GM21737 (cell line): ENCODE measurements around the gene MACF1.

Source experiments
- ATAC-seq: cut with Tn5 transposase; IDR thresholded peaks from one replicate; pipeline ENCODE4 v1.9.1; 2021; ENCODE audit warnings: mild to moderate bottlenecking, moderate library complexity; ENCODE audit not compliant: unreplicated experiment

The MACF1 gene

GRCh38 chr1:39261712-39262221 is 57.3 kb downstream of the MACF1 start:
- ATAC-seq = no peak

DNA sequence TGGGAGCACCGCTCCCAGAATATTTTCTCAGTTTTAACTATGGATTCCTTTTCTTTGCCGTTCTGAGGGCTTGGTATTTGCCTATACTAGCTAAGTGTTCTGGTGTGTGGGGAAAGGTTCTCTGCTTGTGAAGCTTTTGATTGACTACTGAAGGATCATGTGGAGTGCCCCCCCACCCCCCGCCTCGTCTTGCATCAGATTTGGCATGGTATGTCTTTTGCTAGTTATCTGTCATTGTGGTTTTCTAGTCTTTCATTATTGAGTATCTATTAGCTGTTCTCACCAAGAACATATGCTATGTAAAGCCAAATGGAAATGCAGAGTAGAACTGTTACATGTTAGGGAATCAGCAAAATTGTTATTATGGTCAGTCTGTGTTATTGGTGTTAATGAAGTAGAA is 58.3 kb downstream of the MACF1 start:
- no peak for ATAC-seq

DNA sequence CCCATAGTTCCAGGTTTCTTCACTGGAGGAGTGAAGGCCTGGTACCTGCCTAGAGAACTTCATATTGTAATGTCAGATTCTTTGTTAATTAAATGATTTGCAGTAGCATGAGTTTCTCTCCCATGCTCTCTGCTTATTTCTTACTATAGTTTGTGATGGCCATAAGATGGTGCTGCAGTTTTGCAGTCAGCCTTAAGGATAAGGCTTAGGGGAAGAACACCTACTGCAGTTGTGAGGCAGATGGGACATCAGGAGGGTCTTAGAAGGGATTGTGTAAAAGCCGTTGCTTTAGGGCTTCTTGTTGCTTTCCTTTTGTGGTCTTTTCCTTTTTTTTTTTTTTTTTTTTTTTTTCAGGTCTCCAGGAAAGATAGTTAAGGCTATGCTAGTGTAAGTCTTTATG is 61.8 kb downstream of the MACF1 start:
- no peak for ATAC-seq

DNA sequence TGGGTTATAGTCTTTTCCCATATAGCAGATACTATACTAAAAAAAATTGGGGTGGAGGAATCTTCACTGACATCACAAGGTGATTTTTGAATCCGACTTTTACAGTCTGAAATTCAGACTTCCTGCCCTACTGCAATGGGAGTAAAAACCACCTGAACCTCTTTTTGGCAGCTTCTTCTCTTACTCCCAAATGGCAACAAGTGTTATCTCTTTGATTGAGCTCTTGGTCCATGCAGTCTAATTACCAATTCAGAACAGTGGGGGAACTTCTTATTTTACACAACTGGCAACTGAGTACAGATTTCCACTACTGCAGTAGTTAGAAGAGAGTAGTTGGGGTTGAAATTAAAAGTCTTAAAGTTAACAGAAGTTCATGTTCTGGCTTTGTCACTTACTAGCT is 62.3 kb downstream of the MACF1 start:
- no peak for ATAC-seq

DNA sequence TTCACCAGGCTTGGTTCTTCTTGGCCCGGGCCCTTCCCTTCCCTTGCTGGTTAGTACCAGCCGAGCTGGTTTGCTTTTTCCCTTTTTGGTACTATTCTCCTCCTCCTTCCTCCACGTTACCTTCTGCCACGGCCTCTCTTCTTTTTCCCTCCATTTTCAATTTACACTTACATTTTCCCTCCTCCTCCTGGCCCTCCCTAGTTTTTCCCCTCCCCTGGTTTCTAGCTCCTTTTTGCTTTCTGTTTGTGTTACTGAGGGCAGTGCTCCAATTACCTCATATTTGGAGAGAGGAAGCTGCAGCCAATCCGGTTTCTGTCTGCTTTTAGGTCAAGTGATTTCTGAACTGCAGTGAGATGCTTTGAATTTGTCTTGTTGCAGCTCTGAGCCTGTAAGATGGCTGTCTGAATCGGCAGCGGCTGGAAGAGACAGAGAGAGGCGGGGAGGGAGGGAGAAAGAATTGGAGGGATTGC is 63.7 kb downstream of the MACF1 start:
- ATAC-seq = no peak

GRCh38 chr1:39268906-39269305 is 64.4 kb downstream of the MACF1 start:
- no peak for ATAC-seq

GRCh38 chr1:39269349-39269748 is 64.9 kb downstream of the MACF1 start:
- peak; percentile 4 for ATAC-seq

DNA sequence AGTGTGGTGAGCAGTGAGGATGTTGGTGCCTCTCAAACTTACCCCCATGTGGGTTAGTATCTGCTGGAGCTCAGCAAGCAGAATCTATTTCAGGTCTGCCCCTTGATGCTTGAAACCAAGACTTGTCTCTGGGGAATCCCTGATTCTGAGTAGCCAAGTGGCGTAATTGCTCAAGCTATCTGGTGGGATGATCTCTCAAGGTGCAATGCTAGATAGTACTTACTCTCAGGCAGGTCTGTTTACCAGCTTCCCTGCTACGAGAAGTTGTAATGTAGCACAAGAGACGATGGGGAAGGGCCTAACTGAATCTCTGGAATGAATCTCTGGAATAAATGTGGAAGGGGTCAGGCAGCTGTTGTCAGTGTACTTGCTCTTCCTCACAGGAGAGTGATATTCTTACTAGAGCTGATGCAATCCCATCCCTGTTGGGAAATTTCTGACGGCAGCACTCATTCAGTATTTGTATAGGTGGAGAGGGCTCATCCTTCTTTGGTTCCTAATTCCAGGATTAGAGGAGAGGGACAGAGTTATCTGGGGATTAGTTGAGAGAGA is 65.4 kb downstream of the MACF1 start:
- peak; percentile 59 for ATAC-seq

DNA sequence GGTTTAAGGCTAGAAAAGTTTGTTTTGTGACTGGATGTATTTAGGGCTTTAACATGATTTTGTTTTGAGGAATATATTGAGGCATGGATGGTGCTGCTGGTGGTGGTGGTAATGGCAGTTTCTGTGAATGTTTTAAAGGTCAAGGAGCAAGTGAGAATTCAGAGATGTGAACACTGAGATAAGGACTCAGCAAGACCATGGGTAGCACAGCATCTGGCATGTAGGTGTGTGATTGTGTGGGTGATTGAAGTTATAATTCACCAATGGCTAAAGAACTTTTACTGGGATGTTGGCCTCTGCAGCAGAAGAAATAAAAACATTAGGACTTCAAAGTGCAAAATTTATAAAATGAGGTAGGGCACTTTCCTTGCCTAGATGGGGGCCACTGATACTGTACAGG is 65.9 kb downstream of the MACF1 start:
- no peak for ATAC-seq

DNA sequence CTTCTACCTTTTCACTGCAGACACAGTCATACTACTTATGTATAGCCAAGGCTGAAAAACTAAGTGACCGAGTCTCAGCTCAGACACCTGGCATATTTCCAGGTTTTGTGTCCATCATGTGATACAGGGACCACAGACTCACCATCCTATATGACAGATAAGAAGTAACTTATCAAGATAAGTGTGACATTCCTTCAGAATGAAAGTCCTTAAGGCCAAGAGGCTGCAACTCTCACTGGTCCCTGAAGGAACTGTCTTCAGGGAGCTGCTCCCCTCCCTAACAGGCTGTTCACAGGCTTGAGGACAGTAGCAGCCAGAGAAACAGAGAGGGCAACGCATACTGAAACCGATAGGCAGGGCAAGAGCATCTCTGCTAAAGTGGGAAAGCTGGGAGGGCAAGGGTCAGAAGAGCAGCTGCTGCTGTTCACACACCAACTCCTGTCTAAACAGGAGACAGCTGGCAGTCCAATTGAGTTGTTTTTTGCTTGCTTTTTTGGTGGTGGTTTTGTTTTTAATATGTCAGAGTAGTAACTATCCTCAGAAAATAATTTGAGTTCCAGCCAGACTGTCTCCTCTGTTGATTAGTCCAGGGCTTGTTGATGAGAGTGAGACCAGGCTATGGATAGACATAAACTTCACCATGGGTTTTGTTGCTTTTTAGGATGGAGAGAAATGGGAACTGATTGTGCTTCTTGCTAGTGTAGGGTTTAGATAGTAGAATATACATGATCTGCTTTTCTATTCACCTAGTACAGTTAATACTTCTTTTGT is 67.7 kb downstream of the MACF1 start:
- ATAC-seq = peak; percentile 53

- ATAC-seq = no peak
Observed at GRCh38 chr1:39272798-39273469, 68.4 kb downstream of the MACF1 start.

- no peak for ATAC-seq
Observed at GRCh38 chr1:39275836-39276507, 71.5 kb downstream of the MACF1 start.

DNA sequence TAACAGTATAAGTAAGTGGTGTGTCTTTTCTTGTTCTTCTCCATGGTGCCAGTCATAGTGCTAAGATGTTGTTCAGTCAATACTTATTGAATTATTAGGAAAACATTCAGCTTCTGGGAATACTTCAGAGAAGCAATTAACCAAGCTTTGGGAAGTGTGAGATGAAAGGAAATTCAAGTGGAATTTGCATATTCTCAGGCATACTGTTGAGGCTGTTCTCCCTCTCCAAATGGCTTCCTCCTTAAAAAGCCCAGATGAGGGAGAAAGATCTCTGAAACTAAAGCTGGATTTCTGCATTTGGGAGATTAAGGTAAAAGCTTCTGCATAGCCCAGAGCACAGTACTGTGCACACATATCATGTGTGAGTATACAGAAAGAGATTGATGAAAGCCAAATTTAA is 73.4 kb downstream of the MACF1 start:
- ATAC-seq = no peak

- no peak for ATAC-seq
Observed at GRCh38 chr1:39282537-39283216, 78.2 kb downstream of the MACF1 start.

- ATAC-seq = no peak
Observed at GRCh38 chr1:39283858-39284257, 79.4 kb downstream of the MACF1 start.

DNA sequence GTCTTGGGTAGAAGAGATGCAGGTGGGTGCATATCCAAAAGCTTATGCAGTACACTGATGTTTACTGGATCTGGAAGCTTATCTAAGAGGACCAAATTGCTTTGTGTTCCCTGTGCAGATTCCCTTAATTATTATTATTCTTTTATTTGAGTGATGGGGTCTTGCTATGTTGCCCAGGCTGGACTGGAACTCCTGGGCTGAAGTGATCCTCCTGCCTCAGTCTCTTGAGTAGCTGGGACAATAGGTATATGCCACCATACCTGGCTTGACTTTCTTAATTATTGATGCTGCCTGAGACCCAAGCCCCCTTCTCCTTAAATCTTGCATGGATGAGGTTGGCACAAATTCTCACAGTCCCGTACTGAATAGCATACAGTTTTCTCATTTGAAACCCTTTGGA is 83.0 kb downstream of the MACF1 start:
- ATAC-seq = no peak

GRCh38 chr1:39288735-39289465 is 84.4 kb downstream of the MACF1 start:
- ATAC-seq = no peak

GRCh38 chr1:39292401-39292800 is 87.9 kb downstream of the MACF1 start:
- ATAC-seq = no peak

DNA sequence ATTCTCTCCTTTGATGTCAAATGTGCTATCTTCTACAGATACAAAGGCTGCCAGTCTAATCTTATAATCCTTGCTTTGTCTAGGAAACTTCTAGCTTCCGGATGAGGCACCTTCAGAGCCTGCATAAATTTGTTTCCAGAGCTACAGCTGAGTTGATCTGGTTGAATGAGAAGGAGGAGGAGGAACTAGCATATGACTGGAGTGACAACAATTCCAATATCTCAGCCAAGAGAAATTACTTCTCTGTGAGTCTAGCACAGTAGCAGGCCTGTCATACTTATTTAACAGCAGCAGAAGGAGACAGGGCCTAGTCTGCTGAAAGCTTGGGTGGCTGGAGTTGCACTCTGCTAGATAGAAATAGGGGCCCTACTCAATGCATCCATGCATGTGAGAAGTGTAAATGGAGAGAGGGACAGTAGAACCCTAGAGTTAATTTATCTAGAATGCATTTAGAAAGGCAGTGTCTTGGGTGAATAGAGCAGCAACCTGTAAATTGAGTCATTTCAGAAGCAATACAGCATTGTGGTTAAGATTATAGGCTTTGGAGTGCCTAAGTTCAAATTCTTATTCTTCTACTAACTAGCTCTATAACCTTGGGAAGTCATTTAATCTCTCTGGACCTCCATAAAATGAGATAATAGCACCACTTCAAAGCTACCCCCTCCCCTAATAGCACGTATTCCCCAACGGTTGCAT is 89.0 kb downstream of the MACF1 start:
- no peak for ATAC-seq

GRCh38 chr1:39294531-39294930 is 90.0 kb downstream of the MACF1 start:
- ATAC-seq = no peak
